PC-3 (cell line): ENCODE measurements around the gene ETNK1. TPM values are rescaled to one million over a fixed set of nuclear protein-coding genes. Genes with fewer than 3 reads are reported as not detected.
A peak's percentile ranks its signal among the peaks of the same experiment; 100 is the strongest.

ENCODE experiments used
- ATAC-seq: fragments of 200-7000 bp; cut with Tn5 transposase; 2 replicates; pipeline ENCODE4 v1.9.1; 2020; ENCODE audit warnings: mild to moderate bottlenecking, moderate library complexity
- BruUV-seq: library from RNA; stranded (reverse); fragments of 400-500 nt; replicated peaks from 2 replicates; lab custom pipeline; 2021; lab: Mats Ljungman, UMichigan
- CTCF ChIA-PET: fragments of 300-600 bp; sonication (Branson Sonifier 250); formaldehyde crosslinking; loops from one replicate; lab custom pipeline; 2022; ENCODE audit warnings: antibody characterized with exemption; lab: Charles Lee
- POLR2A ChIA-PET: fragments of 300-600 bp; sonication (Branson Sonifier 250); formaldehyde crosslinking; loops from one replicate; lab custom pipeline; 2022; ENCODE audit warnings: antibody characterized with exemption; ENCODE audit not compliant: unreplicated experiment; lab: Charles Lee
- DNase-seq: peaks from one replicate; pipeline ENCODE4 v3.0.0-alpha.2; 2015
- H2AFZ ChIP-seq: fragments of 300-600 bp; sonication (generic); 2 replicates; pipeline ENCODE4 v1.6.0; 2016; ENCODE audit warnings: antibody characterized with exemption, low read length
- H3F3A ChIP-seq: fragments of 300-600 bp; sonication (generic); one replicate; pipeline ENCODE4 v1.6.0; 2017; ENCODE audit warnings: antibody characterized with exemption, low read length, control low read depth, mild to moderate bottlenecking; ENCODE audit not compliant: unreplicated experiment
- H3K27ac ChIP-seq: fragments of 300-600 bp; sonication (generic); 2 replicates; pipeline ENCODE4 v1.5.1; 2016; ENCODE audit warnings: mild to moderate bottlenecking, low read length
- H3K27me3 ChIP-seq: fragments of 300-600 bp; sonication (generic); 2 replicates; pipeline ENCODE4 v1.6.1; 2016; ENCODE audit warnings: low read length, mixed read lengths
- H3K36me3 ChIP-seq: fragments of 300-600 bp; sonication (generic); 2 replicates; pipeline ENCODE4 v1.6.1; 2016; ENCODE audit warnings: low read depth, mixed run types, low read length, mixed read lengths
- H3K4me1 ChIP-seq: fragments of 300-600 bp; sonication (generic); 2 replicates; pipeline ENCODE4 v1.5.1; 2016; ENCODE audit warnings: low read length; ENCODE audit not compliant: insufficient read depth
- H3K4me2 ChIP-seq: fragments of 300-600 bp; sonication (generic); 2 replicates; pipeline ENCODE4 v1.6.0; 2016; ENCODE audit warnings: low read length
- H3K4me3 ChIP-seq: fragments of 300-600 bp; sonication (generic); 2 replicates; pipeline ENCODE4 v1.5.1; 2016; ENCODE audit warnings: mild to moderate bottlenecking, low read length, mixed read lengths
- H3K79me2 ChIP-seq: fragments of 300-600 bp; sonication (generic); 2 replicates; pipeline ENCODE4 v1.6.1; 2017; ENCODE audit warnings: low read length, mixed read lengths
- H3K9ac ChIP-seq: fragments of 300-600 bp; sonication (generic); 2 replicates; pipeline ENCODE4 v1.6.0; 2016; ENCODE audit warnings: mild to moderate bottlenecking, low read length
- H3K9me2 ChIP-seq: fragments of 300-600 bp; sonication (generic); replicated peaks from 2 replicates; pipeline ENCODE4 v1.6.1; 2016; ENCODE audit warnings: mixed run types, low read length, mixed read lengths
- H3K9me3 ChIP-seq: fragments of 300-600 bp; sonication (generic); 2 replicates; pipeline ENCODE4 v1.6.1; 2016; ENCODE audit warnings: low read length, mixed read lengths
- H4K20me1 ChIP-seq: fragments of 300-600 bp; sonication (generic); 2 replicates; pipeline ENCODE4 v1.6.1; 2016; ENCODE audit warnings: low read length, mixed read lengths
- CTCF ChIP-seq: fragments of 300-600 bp; sonication (generic); conservative IDR thresholded peaks from 2 replicates; pipeline ENCODE4 v1.5.1; 2017; ENCODE audit warnings: antibody characterized with exemption, low read depth, mild to moderate bottlenecking, low read length
- EZH2 ChIP-seq: fragments of 300-600 bp; sonication (generic); IDR thresholded peaks from one replicate; pipeline ENCODE4 v1.6.1; 2017; ENCODE audit warnings: antibody characterized with exemption, mild to moderate bottlenecking, low read length; ENCODE audit not compliant: unreplicated experiment
- EZH2phosphoT487 ChIP-seq: fragments of 300-600 bp; sonication (generic); IDR thresholded peaks from 2 replicates; pipeline ENCODE4 v1.6.1; 2018; ENCODE audit warnings: mild to moderate bottlenecking, antibody characterized with exemption, low read length, borderline replicate concordance
- intact Hi-C: fragments of 100-400 bp; cut with micrococcal nuclease; formaldehyde crosslinking; loops from 2 replicates; pipeline ENCODE4 v1.9.0; 2023
- total RNA-seq: library from RNA; depleted of rRNA; stranded (reverse); fragments of >200 nt; gene quantifications from 2 replicates; pipeline ENCODE4 v1.2.3, GENCODE V29; 2014

The ETNK1 gene
- total RNA-seq, 1 experiment from 2014 or later: 17.8 TPM

DNA sequence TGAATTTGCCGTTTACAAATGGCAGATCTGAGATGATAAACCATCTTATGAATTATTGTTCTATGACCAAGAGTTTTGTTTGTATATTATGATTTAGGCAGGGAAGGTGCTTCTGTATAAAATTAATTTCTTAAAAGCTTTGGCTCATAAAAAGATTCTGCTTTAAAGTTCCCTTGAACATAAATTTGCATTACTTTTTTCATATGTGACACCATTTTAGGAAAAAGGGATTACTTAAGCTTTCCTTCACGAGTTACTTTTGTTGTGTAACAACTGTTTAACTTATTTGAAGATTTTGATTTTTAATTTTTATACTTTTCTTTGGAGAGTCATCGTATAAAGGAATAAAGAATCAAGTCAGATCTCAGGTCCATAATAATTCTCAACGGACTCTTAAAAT is 3.3 kb downstream of the ETNK1 start:
- ChIA-PET CTCF (no interaction called here), POLR2A (interaction anchor here (0.5 kb wide), 1 partner anchor 84 kb away, joined by 4 read pairs; the partner anchor contains the start of gene C2CD5)
- H3K27ac ChIP-seq: peak overlapping the region; percentile 58
- no peak overlapping the region for H2AFZ ChIP-seq
- H3K36me3 ChIP-seq: peaks cover 8% of the 10 kb centered on the region
- no peak for ATAC-seq
- peaks cover 78% of the 10 kb centered on the region for H3K79me2 ChIP-seq
- no peak for TF ChIP-seq EZH2phosphoT487
- no peak for TF ChIP-seq CTCF
- no peak for TF ChIP-seq EZH2
- H3K27me3 ChIP-seq: no peaks in the 10 kb centered on the region
- BruUV-seq: no TSS peak
- H3K4me3 ChIP-seq: peak overlapping the region; percentile 90
- H3K9me3 ChIP-seq: no peaks in the 10 kb centered on the region
- H3K9ac ChIP-seq: peak overlapping the region; percentile 84
- no peak for DNase-seq
- intact Hi-C loops: loop anchor here (5.0 kb wide), 2 partner anchors 46 to 101 kb away; no protein-coding TSS in a partner anchor
- H3F3A ChIP-seq: no peaks in the 10 kb centered on the region
- peaks cover 16% of the 10 kb centered on the region for H4K20me1 ChIP-seq
- peaks cover 20% of the 10 kb centered on the region for H3K4me1 ChIP-seq
- peak overlapping the region; percentile 96 for H3K4me2 ChIP-seq
- no peaks in the 10 kb centered on the region for H3K9me2 ChIP-seq

DNA sequence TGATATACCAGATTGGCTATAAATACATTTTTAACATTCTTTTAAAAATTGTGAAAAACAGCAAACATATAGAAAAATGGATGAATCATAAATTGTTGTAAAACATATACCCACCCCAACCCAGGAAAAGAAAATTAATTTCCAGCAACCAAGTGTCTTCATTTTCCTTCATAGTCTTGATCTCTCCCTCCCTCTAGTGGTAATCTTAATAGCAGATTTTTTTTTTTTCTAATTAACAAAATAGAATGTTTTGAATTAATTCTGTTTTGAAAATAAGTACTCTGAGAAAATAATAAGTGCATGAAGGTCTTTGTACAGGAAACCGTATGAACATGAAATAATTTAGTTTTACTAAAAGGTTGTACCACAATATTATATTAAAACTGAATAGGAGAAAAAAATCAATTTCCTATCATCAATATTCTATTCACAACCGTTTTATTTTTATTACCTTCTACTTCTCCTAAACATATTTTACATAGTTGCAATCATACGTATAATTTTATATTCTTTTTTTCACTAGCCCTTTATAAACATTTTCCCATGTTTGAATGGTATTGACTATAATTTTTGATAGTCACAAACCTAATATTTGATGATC is 7.0 kb downstream of the ETNK1 start:
- no peak overlapping the region for H3K9ac ChIP-seq
- H3K27ac ChIP-seq: no peak overlapping the region
- H4K20me1 ChIP-seq: peaks cover 27% of the 10 kb centered on the region
- H3K9me3 ChIP-seq: no peaks in the 10 kb centered on the region
- no TSS peak for BruUV-seq
- peaks cover 96% of the 10 kb centered on the region for H3K79me2 ChIP-seq
- no peak overlapping the region for H2AFZ ChIP-seq
- H3K4me3 ChIP-seq: no peak overlapping the region
- no peaks in the 10 kb centered on the region for H3K27me3 ChIP-seq
- TF ChIP-seq CTCF (peak; percentile 66), EZH2 (no peak), EZH2phosphoT487 (no peak)
- no peaks in the 10 kb centered on the region for H3K9me2 ChIP-seq
- H3F3A ChIP-seq: no peaks in the 10 kb centered on the region
- no peak overlapping the region for H3K4me2 ChIP-seq
- DNase-seq (peak; percentile 31), ATAC-seq (no peak)
- ChIA-PET CTCF (no interaction called here), POLR2A (no interaction called here)
- intact Hi-C loops: loop anchor here (5.0 kb wide), 1 partner anchor 170 kb away; no protein-coding TSS in a partner anchor
- H3K4me1 ChIP-seq: peaks cover 15% of the 10 kb centered on the region
- H3K36me3 ChIP-seq: peaks cover 8% of the 10 kb centered on the region

DNA sequence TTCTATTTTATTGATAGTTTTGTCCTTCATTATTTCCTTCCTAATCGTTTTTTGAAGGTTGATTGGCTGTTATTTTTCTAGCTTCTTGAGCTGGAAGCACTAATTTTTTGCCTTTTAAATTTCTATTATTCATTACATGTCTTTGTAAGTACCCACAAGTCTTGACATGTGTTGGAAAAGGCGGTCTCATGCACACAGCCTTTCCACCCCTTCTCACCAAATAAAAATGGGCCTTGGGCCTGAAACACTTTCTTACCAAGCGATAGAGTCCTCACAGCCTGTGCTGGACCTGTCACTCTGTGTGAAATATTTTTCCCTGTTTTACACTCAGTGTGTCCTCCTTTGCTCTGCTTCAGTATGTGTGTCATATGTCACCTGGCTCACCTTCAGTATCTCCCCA is 9.9 kb downstream of the ETNK1 start:
- H3K4me3 ChIP-seq: no peak overlapping the region
- no peaks in the 10 kb centered on the region for H3K27me3 ChIP-seq
- no peaks in the 10 kb centered on the region for H3K9me3 ChIP-seq
- H3K4me2 ChIP-seq: no peak overlapping the region
- TF ChIP-seq EZH2 (no peak), CTCF (no peak), EZH2phosphoT487 (no peak)
- H3K9me2 ChIP-seq: no peaks in the 10 kb centered on the region
- intact Hi-C loops: loop anchor here (5.0 kb wide), 1 partner anchor 173 kb away; no protein-coding TSS in a partner anchor
- H3K4me1 ChIP-seq: peaks cover 4% of the 10 kb centered on the region; the same call in 1 of the 2 replicates
- H3K79me2 ChIP-seq: peaks cover 84% of the 10 kb centered on the region
- H2AFZ ChIP-seq: no peak overlapping the region
- POLR2A ChIA-PET: no interaction called here
- peaks cover 18% of the 10 kb centered on the region; the same call in 1 of the 2 replicates for H4K20me1 ChIP-seq
- no peaks in the 10 kb centered on the region for H3F3A ChIP-seq
- BruUV-seq: no TSS peak
- H3K27ac ChIP-seq: no peak overlapping the region
- CTCF ChIA-PET: no interaction called here
- ATAC-seq (no peak), DNase-seq (no peak)
- peaks cover 8% of the 10 kb centered on the region for H3K36me3 ChIP-seq
- H3K9ac ChIP-seq: no peak overlapping the region
